MV-4-11 (cell line): ENCODE data around the gene ADAM8.
"Not testable (repeated sequence)": the region's sequence is repeated elsewhere in the genome, so short reads cannot be mapped to it uniquely, and the experiment has no call there.

ENCODE experiments used
- DNase-seq: peaks from one replicate; lab custom pipeline; 2025; lab: John Stamatoyannopoulos, UW

The ADAM8 gene

DNA sequence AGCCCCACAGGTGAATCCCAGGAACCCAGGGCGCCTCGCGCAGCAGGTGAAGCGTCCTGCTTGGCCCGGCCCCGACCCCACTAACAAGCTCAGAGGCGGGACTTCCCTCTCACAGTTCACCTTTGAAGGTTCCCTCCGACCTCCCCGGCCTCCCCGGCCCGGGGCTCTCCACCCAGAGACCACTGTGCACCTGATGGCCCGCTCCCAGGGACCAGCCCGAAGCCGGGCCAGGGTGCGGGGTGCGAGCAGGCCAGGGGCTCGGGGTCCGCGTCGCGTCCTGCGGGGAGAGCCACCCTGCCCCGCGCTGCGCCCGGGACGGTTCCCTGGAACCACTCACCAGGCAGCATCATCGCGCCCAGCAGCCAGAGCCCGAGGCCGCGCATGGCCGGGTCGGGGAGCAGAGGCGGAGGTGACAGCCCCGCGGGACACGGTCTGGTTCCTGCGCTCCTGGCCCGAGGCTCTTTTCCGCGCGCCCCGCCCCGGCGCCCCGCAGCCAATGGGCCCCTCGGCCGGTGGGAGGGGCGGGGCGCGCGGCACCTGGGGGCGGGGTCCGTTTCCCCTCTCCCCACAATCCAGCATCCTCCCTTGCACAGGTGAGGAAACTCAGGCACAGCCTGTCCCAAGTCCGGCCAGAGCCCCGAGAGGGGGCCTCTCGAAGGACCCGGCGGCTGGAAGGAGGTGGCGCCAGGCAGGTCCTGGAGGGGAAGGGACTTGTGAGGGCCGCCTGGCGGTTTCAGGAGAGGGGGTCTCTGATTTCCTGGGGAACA lies at the start of gene ADAM8:
ADAM8 (minus strand) TSS at position 434 of the 767 bp plus-strand sequence; CDS start at position 383, 51 bp downstream.
- DNase-seq, result no peak

DNA sequence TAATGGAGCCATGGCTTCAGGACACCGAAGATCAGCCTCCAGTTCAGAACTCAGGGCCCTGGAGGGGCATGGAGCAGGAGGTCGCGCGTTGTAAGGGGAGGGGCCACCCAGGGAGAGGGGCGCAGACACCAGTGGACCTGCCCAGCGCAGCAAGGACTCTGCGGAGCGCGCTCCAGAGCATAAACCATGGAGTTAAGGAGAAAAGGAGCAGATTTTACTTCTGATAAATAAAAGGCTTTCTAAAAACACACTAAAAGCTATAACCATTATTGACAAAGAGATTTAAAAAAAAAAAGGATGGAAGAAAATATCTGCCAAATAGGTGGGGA lies 49.5 kb upstream of the ADAM8 start:
- DNase-seq, result no peak

DNA sequence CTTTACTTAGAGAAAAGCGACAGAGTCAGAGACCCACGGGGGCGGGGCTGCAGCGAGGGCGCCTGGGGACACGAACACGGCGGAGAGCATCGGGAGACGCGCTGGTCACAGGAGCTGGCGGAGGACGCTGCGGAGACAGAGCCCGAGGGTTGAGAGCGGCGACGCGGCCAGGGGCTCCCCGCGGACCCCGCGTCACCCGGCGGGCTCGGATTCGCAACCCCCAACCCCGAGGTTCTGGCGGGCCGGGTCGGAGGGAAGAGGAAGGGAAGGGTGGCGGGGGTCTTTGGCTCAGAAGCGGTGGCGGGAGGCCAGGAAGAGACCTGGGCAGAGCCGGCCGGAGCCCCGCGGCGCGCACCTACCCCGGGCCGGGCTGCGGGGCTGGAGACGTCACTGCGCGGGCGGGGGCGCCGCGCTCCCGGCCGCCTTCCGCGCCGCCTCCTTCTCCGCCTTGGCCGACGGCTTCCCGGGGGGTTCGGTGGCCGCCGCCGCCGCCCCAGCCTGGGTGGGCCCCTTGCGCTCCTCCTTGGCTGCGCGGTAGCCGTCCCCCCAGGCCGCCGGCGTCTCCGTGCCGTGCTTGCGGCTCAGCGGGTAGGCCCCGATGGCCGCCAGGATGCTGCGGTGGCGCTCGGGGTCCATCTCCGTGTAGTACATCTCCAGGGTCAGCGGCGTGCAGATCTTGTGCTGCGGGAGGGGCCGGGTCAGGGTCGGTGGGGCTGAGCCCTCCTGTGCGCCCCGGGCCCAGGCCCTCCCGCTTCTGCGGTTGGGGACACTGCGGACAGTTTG lies 49.0 kb upstream of the ADAM8 start:
- no peak for DNase-seq

DNA sequence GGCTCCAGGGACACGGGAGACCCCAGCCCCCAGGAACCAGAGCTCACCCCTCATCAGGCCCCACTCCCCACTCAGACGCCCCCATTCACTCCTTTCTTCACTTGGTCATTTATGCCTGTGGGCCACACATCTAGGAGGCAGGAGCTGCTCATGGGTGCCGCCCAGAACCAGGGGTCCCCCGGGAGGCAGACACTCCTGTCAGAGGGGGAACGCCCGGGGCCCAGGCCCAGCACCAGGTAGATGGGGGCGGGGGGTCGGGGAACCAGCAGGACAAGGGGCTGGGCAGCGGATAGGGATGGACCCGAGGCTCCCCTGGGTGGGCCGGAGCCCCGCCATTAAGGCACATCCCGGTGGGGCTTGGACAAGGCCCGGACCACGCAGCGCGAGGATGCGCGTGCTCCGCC lies 48.2 kb upstream of the ADAM8 start:
- DNase-seq, result no peak

DNA sequence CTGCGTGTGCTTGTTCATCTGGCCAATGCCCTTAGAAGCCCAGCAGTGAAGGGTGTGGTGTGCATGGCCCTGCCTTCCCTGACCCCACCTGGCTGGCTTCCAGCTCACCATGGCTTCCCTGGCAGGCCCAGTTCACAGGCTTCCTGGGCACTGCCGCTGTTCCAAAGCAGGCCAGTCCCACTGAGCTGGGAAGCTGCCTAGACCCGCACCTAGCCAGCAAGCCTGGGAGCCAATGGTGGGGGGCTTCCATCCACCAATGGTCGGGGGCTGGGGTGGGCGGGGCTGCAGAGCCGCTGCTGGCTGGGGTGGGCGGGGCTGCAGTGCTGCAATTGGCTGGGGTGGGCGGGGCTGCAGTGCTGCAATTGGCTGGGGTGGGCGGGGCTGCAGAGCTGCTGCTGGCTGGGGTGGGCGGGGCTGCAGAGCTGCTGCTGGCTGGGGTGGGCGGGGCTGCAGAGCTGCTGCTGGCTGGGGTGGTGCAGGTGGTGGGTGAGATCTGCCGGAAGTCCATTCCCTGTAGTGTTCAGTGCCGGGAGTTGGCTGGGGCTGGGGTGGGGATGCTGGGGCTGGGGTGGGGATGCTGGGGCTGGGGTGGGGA lies 47.6 kb upstream of the ADAM8 start:
- no peak for DNase-seq

DNA sequence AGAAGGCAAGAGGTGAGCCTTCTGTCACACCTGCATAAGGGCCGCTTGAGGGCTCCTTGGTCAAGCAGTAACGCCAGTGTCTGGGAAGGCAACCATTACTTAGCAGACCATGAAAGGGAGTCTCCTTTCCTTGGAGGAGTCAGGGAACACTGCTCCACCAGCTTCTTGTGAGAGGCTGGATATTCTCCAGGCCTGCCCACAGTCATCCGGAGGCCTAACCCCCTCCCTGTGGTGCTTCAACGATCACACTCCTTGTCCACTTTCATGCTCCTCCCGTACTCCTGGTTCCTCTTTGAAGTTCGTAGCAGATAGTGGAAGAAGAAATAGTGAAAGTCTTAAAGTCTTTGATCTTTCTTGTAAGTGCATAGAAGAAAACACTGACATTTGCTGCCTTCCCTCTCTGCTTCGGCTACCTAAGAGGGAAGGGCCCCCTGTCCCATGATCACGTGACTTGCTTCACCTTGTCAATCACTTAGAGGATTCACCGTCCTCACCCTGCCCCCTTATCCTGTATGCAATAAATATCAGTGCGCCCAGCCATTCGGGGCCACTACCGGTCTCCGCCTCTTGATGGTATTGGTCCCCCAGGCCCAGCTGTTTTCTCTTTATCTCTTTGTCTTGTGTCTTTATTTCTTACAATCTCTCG lies 45.5 kb upstream of the ADAM8 start:
- DNase-seq, result not testable (repeated sequence)

DNA sequence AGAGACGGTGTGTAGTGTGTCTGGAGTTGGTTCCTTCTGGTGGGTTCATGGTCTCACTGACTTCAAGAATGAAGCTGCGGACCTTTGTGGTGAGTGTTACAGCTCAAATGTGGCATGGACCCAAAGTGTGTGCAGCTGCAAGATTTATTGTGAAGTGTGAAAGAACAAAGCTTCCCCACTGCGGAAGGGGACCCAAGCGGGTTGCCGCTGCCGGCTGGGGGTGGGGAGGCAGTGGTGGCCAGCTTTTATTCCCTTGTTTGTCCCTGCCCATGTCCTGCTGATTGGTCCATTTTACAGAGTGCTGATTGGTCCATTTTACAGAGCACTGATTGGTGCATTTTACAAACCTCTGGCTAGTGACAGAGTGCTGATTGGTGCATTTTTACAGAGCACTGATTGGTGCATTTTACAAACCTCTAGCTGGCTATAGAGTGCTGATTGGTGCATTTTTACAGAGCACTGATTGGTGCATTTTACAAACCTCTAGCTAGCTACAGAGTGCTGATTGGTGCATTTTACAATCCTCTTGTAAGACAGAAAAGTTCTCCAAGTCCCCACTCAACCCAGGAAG lies 44.3 kb upstream of the ADAM8 start:
- DNase-seq, result not testable (repeated sequence)

DNA sequence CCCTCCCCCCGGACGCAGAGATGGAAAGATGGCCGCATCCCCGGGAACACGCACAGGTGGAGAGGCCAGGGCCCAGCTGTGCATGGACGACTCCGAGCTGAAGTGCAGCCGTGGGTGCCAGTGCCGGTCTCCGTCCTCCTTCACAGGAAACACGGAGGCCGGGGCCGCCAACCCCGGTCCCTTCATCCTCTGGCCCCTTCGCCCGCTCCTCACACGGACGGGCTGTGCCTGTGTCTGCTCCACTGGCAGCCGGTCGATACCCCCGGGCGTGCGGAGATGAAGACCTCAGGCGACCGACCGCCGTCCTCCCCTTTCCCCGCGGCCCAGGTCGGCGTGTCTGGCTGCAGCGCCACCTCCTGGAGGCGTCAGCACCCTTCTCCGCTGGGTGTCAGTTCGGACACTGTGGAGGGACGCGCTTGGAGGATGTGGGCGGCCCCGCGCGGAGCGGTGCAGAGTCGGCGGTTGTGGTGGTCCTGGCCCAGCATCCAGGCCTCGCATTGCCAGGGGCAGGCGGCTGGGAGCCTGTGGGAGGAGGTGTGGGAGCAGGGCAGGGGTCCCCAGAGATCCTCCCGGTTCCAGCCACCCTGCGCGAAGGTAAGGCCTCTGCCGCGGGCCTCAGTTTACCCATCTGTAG lies 41.9 kb upstream of the ADAM8 start:
- peak; percentile 53 for DNase-seq

DNA sequence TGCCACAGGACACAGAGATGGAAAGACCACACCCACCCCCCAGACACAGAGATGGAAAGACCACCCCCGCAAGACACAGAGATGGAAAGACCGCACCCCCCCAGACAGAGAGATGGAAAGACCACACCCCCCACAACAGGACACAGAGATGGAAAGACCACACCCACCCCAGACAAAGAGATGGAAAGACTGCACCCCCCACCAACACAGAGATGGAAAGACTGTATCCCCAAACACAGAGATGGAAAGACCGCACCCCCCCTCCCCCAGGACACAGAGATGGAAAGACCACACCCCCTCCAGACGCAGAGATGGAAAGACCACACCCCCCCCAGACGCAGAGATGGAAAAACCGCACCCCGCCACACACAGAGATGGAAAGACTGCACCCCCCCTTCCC lies 40.1 kb upstream of the ADAM8 start:
- DNase-seq, result no peak

DNA sequence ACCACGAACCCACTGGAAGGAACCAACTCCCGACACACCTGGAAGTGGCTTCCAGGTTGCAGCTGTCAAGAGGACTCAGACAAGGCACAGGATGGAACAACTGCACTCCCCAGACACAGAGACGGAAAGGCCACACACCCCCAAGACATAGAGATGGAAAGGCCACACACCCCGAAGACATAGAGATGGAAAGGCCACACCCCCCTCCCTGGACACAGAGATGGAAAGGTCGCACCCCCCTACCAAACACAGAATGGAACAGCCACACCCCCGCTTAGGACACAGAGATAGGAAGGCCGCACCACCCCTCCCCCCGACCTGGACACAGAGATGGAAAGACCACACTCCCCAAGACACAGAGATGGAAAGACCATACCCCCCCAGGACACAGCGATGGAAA lies 39.6 kb upstream of the ADAM8 start:
- no peak for DNase-seq

DNA sequence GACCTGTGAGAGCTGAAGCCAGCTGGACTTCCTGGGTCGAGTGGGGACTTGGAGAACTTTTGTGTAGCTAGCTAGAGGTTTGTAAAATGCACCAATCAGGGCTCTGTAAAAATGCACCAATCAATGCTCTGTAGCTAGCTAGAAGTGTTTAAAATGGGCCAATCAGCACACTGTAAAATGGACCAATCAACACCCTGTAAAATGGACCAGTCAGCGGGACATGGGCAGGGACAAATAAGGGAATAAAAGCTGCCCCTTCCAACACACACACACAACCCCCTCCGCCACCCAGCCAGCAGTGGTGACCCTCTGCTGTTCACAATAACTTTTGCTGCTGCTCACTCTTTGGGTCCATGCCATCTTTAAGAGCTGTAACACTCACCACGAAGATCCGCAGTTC lies 39.2 kb upstream of the ADAM8 start:
- no peak for DNase-seq

DNA sequence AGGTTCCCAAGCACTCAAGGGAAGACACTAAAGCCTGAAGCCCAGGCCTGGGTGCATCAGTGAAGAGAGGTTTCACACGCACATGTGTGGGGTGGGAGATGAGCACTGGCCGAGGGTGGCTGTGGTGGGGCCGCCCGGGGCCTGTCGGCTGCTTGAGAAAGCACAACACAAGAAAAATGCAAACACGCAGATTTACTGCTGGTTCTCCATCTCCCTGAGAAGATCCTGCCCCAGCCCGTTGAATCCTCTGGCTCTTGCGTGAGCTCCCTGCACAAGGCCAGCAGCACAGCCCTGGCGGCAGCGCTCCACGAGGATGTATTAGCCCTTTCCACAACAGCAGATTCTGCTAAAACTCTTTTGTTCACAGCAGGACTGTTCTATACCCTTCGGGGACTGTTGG lies 38.2 kb upstream of the ADAM8 start:
- no peak for DNase-seq

DNA sequence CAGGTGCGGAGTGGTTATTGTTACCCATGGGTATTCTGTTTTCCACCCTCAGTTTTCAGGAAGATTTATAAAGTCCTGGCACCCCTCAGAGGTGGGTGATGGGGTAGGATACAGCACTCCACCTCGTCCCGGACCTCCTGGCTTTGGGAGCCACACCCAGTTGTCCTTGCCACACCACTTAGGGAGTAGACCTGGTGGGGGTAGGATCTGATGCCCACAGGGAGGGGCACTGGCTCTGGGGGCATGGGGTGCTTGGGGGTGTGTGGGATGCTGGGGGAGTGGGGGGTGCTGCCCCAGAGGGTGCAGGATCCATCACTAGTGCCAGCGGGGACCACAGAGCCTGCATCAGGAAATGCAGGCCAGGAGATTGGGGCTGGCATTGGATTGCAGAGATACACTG lies 36.5 kb upstream of the ADAM8 start:
- no peak for DNase-seq

DNA sequence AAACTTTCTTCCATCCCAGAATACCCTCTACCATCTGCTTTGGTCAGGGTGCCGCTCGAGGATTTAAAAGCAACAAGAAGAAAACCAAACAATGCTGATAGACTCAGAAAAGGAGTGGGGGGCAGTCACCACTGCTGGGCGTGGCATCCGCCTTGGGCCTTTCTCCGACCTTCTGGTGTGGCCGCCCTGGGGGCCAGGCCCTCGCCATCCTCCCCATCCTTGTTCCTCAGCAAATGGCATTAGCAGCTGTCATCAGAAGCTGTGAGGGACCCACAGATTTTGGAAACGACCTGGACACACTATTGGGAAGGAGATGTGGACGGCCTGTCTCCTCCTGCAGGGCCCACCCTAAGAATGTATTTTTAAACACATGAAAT lies 36.1 kb upstream of the ADAM8 start:
- no peak for DNase-seq

DNA sequence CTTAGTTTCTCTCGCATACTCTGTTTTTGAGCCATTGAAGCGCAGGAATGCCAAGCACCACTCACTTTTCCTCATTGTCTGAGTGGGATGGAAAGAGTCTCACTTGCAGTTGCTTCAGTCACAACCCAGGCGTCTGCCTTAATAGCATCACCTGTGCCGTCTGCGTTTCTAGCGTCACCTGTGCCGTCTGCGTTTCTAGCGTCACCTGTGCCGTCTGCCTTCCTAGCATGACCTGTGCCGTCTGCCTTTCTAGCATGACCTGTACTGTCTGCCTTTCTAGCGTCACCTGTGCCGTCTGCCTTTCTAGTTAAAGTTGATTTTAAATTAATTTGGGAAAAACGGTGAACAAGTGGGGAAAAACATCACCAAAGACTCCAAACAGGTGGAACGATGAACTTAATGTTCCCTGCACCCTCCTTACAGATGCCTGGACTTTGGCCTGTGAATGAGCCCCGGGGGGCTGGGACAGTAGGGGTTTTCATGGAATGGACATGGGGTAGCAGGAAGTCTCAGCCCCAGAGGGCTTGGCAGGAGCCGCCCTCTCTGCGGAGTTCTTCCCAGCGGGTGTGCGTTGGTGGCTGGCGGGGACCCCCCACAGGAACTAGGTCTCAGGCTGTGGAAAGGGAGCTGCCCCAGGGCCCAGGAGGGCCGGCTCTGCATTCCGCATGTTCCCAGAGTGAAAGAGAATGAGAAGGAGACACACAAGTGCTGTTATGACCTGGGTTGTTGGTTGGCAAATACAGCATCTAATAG lies 35.5 kb upstream of the ADAM8 start:
- DNase-seq, result no peak

DNA sequence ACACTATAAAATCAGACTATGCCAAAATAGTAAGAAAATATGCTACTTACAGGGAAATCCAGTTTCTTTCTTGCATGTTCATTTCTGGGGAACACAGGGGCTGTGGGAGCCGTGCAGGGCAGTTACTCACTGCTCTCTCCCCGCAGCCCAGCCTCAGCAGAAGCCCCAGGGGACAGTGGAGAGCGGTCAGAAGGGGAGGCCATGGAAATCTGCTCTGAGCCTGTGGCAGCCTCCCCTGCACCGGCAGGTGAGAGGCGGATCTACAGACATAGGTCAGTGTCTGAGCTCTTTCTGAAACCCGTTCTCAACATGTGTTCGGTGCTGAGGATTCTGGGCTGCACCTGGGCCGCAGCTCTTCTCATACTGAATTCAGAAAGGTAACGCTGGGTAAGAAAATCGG lies 34.9 kb upstream of the ADAM8 start:
- no peak for DNase-seq

DNA sequence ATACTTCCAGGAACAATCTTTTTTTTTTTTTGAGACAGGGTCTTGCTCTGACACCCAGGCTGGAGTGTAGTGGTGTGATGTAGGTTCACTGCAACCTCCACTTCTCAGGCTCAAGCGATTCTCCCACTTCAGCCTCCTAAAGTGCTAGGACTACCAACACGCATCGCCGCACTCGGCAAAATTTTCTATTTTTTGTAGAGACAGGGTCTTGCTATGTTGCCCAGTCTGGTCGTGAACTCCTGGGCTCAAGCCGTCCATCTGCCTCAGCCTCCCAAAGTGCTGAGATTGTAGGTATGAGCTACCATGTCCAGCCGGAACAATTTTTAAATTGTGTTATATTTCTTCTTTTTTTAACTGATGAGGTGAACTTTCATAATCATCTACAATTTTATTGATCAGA lies 34.1 kb upstream of the ADAM8 start:
- no peak for DNase-seq

DNA sequence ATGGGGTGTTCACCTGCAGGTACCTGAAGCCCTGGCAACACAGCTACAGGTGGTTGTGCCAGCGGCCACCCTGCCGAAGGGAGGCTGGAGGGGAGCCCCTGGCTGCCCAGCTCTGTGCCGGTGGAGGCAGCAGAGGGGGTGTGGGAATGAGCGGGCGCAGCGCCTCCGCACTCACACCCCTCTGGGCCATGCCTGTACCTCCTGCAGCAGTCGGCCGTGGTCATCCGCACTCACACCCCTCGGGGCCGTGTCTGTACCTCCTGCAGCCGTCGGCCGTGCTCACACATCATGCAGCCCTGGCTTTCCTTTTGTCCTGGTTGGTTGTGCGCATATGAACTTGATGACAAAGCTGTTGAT lies 33.7 kb upstream of the ADAM8 start:
- no peak for DNase-seq

DNA sequence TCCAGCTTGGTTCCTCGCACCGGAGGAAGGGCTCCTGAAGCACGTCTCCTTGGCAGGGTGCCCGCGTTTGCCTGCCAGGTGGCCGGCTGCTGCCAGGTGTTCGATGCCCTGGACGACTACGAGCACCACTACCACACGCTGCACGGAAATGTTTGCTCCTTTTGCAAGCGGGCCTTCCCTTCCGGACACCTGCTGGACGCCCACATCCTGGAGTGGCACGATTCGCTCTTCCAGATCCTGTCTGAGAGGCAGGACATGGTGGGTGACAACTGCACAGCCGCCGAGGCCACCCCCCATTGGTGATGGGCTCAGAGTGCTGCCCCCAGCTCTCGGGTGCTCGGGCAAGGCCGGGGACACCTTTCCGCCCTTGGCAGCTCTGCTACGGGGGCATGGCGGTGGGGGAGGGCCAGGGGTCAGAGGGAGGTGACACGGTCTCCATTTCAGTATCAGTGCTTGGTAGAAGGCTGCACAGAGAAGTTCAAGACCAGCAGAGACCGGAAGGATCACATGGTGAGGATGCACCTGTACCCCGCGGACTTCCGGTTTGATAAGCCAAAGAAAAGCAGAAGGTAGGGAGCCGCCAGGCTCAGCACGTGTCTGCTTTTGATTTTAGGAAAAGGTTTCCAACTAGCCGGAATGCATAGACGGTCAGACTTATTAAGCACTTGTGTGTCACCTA lies 33.2 kb upstream of the ADAM8 start:
- no peak for DNase-seq

DNA sequence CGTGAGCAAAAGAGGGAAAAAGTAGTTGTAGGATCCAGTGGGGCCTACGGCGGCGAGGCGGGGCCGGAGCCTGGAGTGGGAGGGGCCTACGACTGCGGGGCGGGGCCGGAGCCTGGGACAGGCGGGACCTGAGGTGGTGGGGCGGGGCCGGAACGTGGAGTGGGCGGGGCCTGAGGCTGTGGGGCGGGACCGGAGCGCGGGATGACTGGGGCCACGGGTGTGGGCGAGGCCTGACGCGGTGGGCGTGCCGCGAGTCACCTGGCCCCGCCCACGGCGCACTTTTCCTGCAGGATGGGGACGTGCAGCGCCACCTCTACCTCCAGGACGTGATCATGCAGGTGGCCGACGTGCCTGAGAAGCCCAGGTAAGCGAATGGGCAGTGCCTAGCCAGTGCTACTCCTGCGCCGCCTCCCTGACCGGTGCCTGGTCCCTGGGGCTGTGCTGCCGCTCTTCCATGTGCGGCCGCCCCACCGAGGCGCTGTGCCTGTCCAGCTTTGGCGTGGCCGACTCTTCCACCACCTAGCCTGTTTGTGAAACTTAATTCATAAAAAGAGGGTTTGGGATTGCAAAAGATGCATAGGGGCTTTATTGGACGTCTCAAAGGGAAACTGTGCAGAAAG lies 32.5 kb upstream of the ADAM8 start:
- DNase-seq, result peak; percentile 77
